ENCODE data around the gene TTC22. TPM values are rescaled to one million over a fixed set of nuclear protein-coding genes. Genes with fewer than 3 reads are reported as not detected.

TTC22 gene
- total and polyA plus RNA-seq, 8 donors: 4.2 to 65.2 (median 21.6) TPM

DNA sequence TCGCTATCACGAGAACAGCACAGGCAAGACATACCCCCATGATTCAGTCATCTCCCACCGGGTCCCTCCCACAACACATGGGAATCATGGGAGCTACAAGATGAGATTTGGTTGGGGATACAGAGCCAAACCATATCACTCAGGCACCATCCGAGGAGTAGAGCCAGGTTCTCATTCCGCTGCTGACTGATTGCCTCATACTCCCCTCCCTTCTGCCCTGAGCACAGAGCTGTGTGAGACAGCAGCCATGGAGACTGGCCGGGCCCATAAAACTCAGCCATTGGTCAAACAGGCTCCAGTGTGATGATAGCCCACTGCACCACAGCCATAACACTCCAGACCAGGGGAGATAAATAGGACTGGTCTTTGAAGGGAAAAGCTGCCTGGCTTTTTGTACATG, 62.9 kb downstream of the TTC22 start:
- no peak overlapping the region for H3K27ac ChIP-seq
- peaks cover 36 to 99% (median 96%) of the 10 kb centered on the region in 4 donors for H3K36me3 ChIP-seq
- intact Hi-C loops (cut with DNase I; ENCODE audit: low total_unique reads): no loop called here
- peaks cover 0 to 5% (median 0%) of the 10 kb centered on the region in 4 donors for H3K4me1 ChIP-seq
- no peaks in the 10 kb centered on the region for H3K9me3 ChIP-seq
- 94 to 100% (median 95%) methylated on average over 5 to 6 of the region's 6 CpGs for WGBS, 5 donors
- TF ChIP-seq POLR2AphosphoS5 (IDR thresholded peaks at IDR 0.05): no peak
- no peak for TF ChIP-seq EP300 (IDR thresholded peaks at IDR 0.05)
- no peak for TF ChIP-seq POLR2A (IDR thresholded peaks at IDR 0.05)
- TF ChIP-seq, protein P1, sequence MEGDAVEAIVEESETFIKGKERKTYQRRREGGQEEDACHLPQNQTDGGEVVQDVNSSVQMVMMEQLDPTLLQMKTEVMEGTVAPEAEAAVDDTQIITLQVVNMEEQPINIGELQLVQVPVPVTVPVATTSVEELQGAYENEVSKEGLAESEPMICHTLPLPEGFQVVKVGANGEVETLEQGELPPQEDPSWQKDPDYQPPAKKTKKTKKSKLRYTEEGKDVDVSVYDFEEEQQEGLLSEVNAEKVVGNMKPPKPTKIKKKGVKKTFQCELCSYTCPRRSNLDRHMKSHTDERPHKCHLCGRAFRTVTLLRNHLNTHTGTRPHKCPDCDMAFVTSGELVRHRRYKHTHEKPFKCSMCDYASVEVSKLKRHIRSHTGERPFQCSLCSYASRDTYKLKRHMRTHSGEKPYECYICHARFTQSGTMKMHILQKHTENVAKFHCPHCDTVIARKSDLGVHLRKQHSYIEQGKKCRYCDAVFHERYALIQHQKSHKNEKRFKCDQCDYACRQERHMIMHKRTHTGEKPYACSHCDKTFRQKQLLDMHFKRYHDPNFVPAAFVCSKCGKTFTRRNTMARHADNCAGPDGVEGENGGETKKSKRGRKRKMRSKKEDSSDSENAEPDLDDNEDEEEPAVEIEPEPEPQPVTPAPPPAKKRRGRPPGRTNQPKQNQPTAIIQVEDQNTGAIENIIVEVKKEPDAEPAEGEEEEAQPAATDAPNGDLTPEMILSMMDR (IDR thresholded peaks at IDR 0.05): no peak
- H3K4me3 ChIP-seq: no peak overlapping the region
- H3K27me3 ChIP-seq: no peaks in the 10 kb centered on the region
- DNase-seq: no peak

DNA sequence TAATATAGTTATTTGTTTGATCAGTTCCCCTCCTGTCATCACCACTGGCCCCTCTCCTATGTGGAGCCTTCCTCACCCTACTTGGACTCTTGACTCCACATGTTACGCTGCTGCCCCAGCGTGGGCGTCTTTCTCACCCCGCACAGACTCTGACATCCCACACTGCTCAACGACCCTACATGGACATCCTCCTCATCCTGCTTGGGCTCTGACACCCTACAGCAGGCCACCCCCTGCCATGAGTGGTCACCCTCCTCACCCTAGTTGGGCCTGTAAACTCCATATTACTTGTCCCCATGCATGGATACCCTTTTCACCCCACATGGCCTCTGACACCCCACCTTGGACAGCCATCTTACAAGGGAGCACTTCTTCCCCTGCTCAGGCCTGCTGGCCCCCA, 64.4 kb downstream of the TTC22 start:
- no peaks in the 10 kb centered on the region for H3K4me1 ChIP-seq
- WGBS, 5 donors: 90 to 97% (median 94%) methylated on average over 5 of the region's 5 CpGs

More for the DNA sequence above, 64.4 kb downstream of the TTC22 start:
- DNase-seq: no peak
- no peak overlapping the region for H3K4me3 ChIP-seq
- no peaks in the 10 kb centered on the region for H3K9me3 ChIP-seq
- no peak overlapping the region for H3K27ac ChIP-seq
- H3K27me3 ChIP-seq: no peaks in the 10 kb centered on the region
- intact Hi-C loops (cut with DNase I; ENCODE audit: low total_unique reads): no loop called here
- peaks cover 40 to 99% (median 96%) of the 10 kb centered on the region in 4 donors for H3K36me3 ChIP-seq
- no peak for TF ChIP-seq POLR2A (IDR thresholded peaks at IDR 0.05)
- no peak for TF ChIP-seq EP300 (IDR thresholded peaks at IDR 0.05)
- no peak for TF ChIP-seq POLR2AphosphoS5 (IDR thresholded peaks at IDR 0.05)
- TF ChIP-seq, protein P1 (IDR thresholded peaks at IDR 0.05): no peak

Other genes with a start within 250 kb of the TTC22 start
- gene FAM151A, start 177.8 kb downstream of the TTC22 start, total RNA-seq: under 1 TPM in 1 of 5 donors, not detected in 4; 0.73 TPM
- under 1 TPM in 2 of 3 donors, not detected in 1; 0.15 to 0.25 TPM for gene FAM151A, start 177.8 kb downstream of the TTC22 start, polyA plus RNA-seq
- gene MROH7, start 159.5 kb downstream of the TTC22 start, total RNA-seq: 10 to 100 TPM in 3 of 5 donors, 1 to 10 TPM in 2; 3.0 to 33.8 (median 15.1) TPM
- 1 to 10 TPM in 2 of 3 donors, under 1 TPM in 1; 0.68 to 2.4 (median 1.7) TPM for gene MROH7, start 159.5 kb downstream of the TTC22 start, polyA plus RNA-seq
- gene TTC4, start 85.5 kb downstream of the TTC22 start, total RNA-seq: 10 to 100 TPM in 3 of 5 donors, 1 to 10 TPM in 2; 1.4 to 66.1 (median 17.8) TPM
- gene TTC4, start 85.5 kb downstream of the TTC22 start, polyA plus RNA-seq: 10 to 100 TPM; 11.7 to 14.2 (median 12.6) TPM
- 1 to 10 TPM in 2 of 5 donors, under 1 TPM in 2, not detected in 1; 0.29 to 3.6 (median 0.77) TPM for gene PARS2, start 36.8 kb downstream of the TTC22 start, total RNA-seq
- 1 to 10 TPM; 1.8 to 2.4 (median 2.2) TPM for gene PARS2, start 36.8 kb downstream of the TTC22 start, polyA plus RNA-seq
- 100 to 1,000 TPM in 1 of 5 donors, 10 to 100 TPM in 4; 25.7 to 347 (median 67.9) TPM for gene DHCR24, start 85.9 kb upstream of the TTC22 start, total RNA-seq
- 10 to 100 TPM; 20.0 to 77.5 (median 70.1) TPM for gene DHCR24, start 85.9 kb upstream of the TTC22 start, polyA plus RNA-seq
- 100 to 1,000 TPM in 1 of 5 donors, 1 to 10 TPM in 1, under 1 TPM in 2, not detected in 1; 0.55 to 130 (median 5.2) TPM for gene TMEM61, start 179.3 kb upstream of the TTC22 start, total RNA-seq
- gene TMEM61, start 179.3 kb upstream of the TTC22 start, polyA plus RNA-seq: 1 to 10 TPM in 2 of 3 donors, under 1 TPM in 1; 0.76 to 5.7 (median 1.6) TPM
- not detected for gene BSND, start 197.6 kb upstream of the TTC22 start, total RNA-seq
- not detected for gene BSND, start 197.6 kb upstream of the TTC22 start, polyA plus RNA-seq
- 10 to 100 TPM in 1 of 5 donors, 1 to 10 TPM in 3, not detected in 1; 1.1 to 26.1 (median 2.2) TPM for gene PCSK9, start 238.2 kb upstream of the TTC22 start, total RNA-seq
- 1 to 10 TPM in 2 of 3 donors, not detected in 1; 2.6 to 4.4 TPM for gene PCSK9, start 238.2 kb upstream of the TTC22 start, polyA plus RNA-seq